Stimulated activated CD4-positive, alpha-beta T cell treated with anti-CD3 and anti-CD28 coated beads, Interleukin-2, amount 100 ng/mL, for 4 hours (primary cell): Measurements from ENCODE around the gene ATXN7L3.

Source experiments
- DNase-seq: peaks from one replicate; pipeline ENCODE4 v3.0.0-alpha.2; 2020; ENCODE audit warnings: low read depth

The ATXN7L3 gene

GRCh38 chr17:44200478-44201155, 933 bp upstream of the ATXN7L3 start:
- DNase-seq = no peak

GRCh38 chr17:44198721-44199552, 747 bp downstream of the ATXN7L3 start:
- DNase-seq = no peak

GRCh38 chr17:44197980-44198720, 1.5 kb downstream of the ATXN7L3 start:
- no peak for DNase-seq

- DNase-seq = no peak
These were observed 2.6 kb downstream of the ATXN7L3 start for GRCh38 chr17:44197107-44197506.

GRCh38 chr17:44193326-44194084, 6.2 kb downstream of the ATXN7L3 start:
- DNase-seq = no peak

- no peak for DNase-seq
These were observed 6.9 kb downstream of the ATXN7L3 start for GRCh38 chr17:44192750-44193149.

GRCh38 chr17:44191941-44192496, 7.7 kb downstream of the ATXN7L3 start:
- no peak for DNase-seq

- no peak for DNase-seq
These were observed 8.3 kb downstream of the ATXN7L3 start for GRCh38 chr17:44191369-44191768.

- no peak for DNase-seq
These were observed 9.2 kb downstream of the ATXN7L3 start for GRCh38 chr17:44190481-44190880.

DNA sequence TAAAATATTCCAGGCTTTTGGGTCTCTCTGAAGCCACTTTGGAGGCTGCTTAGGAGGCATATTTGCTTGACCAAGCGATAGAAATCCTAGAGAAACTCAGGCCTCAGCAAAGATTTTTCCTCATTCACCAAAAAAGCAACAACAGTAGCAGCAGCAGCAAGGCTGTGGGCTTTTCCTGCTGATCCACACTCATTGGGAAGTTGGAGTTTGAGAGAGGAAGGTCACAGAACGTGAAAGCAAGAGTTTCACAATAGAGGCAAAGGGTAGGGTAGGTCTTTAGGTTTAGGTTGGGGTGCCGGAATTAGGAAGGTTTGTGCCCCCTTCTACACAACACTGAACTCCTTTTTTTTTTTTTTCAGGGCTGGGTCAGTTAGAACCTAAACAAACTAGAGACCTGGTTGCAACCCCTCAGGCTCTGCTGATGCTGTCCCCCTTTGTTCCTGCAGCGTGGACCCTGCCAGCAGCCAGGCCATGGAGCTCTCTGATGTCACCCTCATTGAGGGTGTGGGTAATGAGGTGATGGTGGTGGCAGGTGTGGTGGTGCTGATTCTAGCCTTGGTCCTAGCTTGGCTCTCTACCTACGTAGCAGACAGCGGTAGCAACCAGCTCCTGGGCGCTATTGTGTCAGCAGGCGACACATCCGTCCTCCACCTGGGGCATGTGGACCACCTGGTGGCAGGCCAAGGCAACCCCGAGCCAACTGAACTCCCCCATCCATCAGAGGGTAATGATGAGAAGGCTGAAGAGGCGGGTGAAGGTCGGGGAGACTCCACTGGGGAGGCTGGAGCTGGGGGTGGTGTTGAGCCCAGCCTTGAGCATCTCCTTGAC, 10.9 kb downstream of the ATXN7L3 start:
- no peak for DNase-seq

DNA sequence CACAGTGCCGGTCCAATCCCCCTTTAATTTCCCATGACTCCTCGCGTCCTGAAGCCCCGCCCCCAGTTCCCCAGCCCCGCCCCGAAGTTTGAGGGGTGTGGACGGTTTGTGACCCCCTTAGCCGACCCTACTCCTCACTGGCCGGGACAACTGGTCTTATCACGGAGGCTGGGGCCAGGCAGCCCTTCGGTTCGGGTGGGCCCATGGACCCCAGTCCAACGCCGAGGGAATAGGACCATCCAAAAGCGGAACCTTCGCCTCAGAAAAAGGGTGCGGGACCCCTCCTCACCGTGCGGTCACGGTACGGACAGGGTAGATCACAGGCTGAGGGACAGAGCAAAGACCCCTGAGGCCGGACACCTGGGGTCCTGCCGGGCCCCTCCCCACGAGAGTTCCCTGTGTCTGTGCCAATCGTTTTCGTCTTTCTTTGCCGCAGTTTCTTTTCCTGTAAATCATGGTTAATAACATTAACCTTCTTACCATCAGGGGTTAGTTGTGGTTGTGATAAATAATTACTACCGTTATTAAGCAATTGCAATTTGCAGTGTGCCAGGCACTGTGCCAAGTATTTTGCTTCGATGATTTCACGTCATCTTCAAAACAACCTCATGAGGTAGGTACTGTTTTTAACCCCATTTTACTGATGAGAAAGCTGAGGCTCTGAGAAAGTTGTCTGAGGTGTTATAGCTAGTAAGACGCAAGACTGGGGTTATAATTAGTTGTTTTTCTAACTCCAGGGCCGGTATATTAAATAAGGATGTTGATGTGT, 12.4 kb downstream of the ATXN7L3 start:
- no peak for DNase-seq

DNA sequence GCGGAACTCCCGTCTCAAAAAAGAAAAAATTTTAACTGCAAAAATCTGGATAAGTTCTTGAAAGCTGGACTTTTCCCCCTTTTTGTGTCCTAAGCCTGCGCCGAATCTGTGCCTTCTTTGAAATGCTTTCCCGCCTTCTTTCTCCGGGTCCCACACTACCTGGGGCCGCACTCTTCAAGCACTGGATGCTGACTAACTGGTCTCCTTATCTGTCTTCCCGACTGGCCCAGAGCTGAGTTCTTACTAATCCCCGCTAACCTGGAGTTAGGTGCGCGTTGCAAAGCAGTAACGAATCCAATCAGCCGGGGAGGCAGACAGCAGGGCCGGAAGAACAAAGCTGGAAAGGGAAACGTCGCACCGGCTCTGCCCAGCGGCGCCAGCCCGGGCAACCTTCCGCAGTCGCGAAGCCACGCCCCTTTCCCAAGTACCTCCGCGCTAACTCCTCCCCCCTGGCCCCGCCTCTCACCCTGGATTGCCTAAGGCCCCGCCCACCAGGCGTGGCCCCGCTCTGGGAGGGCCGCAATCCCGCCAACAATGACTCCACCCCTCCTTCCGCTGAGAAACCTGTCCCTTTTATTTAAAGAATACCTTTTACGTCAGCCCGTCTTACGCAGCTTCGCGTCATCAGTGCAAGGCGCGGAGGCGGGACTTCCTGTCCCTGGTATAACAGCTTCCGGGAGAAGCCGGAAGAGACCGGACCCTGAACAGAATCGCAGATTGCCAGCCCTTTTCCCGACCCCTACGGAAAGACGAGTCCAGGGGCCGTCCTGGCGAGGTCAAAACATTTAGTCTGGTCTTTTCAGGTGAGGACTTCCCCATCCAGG, 13.2 kb downstream of the ATXN7L3 start, which contains the start of gene TMUB2:
Gene TMUB2 (plus strand): TSS at position 666 of the 824 bp plus-strand sequence. CDS start 737 bp downstream, outside the sequence.
- peak; percentile 99 for DNase-seq

DNA sequence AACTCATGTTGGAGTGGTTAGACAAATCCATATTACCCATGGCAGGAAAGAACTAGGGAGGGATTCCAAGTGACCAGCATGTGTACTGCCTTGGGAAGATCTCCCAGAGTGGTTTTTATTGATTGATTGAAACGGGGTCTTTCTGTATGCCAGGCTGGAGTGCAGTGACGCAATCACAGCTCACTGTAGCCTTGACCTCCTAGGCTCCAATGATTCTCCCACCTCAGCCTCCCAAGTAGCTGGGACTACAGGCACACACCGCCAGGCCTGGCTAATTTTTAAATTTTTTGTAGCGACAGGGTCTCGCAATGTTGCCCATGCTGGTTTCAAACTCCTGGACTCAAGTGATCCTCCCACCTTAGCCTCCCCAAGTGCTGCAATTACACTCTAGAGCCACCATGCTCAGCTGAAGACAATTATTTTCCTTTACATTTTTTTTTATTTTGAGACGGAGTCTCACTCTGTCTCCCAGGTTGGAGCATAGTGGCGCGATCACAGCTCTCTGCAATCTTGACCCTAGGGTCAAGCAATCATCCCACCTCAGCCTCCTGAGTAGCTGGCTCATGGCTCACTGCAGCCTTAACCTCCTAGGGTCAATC, 15.4 kb downstream of the ATXN7L3 start:
- no peak for DNase-seq

DNA sequence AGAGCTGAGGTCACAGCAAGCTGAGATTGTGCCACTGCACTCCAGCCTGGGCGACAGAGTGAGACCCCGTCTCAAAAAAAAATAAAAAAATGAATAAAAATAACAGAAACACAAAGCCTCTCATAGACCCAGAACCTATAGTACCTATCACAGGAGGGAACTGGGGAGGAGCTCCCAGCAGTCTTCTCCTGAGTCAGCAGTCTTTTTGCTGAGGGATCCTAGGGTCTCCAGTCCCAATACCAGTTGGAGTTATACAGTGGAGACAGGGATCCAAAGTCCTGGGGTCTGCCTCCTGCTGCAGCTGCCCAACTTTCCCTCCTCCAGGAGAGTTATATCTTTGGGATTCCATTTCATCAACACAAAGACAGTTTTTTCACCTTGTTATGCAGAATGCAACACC, 16.7 kb downstream of the ATXN7L3 start:
- DNase-seq = no peak

GRCh38 chr17:44178133-44178532, 21.6 kb downstream of the ATXN7L3 start:
- DNase-seq = no peak

DNA sequence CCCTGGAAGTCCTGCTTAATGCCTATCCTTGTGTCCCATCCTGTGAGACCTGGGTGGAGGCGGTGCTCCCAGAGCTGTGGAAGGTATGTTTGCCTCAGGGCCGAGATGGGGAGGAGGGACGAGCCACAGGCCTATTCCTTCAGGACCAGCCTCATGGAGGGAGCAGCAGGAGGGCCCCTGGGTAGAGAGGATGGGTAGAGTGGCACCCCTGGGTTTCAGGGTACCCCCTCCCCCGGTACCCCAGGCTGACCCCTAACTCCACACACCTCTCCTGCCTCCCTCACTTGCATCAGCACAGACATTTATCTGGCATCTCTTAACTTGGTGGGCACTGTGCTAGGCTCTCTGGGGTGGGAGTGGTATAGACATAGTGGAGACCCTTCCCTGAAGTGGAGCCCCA, 22.0 kb downstream of the ATXN7L3 start:
- no peak for DNase-seq

DNA sequence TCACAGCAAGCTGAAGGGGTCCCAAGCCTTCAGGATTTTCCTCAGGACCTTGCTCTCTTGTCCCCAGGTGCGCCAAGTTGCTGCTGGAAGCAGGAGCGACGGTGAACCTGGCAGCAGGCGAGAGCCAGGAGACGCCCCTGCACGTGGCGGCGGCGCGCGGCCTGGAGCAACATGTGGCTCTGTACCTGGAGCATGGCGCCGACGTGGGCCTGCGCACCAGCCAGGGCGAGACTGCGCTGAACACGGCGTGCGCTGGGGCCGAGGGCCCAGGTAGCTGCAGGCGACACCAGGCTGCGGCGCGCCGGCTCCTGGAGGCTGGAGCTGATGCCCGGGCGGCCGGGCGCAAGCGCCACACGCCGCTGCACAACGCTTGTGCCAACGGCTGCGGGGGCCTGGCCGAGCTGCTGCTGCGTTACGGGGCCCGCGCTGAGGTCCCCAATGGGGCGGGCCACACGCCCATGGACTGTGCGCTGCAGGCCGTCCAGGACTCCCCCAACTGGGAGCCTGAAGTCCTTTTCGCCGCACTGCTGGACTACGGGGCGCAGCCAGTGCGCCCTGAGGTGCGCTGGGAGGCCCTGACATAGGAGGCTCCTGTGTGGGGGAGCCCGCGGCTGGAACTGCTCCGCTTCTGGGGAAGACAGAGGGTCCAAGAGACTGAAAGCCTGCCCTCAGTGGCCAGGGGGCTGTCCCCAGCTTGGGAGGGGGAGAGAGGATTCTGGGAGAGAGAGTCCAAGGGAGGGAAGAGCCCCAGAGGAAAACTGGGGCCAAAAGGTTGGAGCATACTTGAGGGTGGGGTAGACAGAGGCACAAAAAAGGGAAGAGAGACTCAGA, 22.8 kb downstream of the ATXN7L3 start:
- DNase-seq = no peak

GRCh38 chr17:44176257-44176656, 23.4 kb downstream of the ATXN7L3 start:
- no peak for DNase-seq
